HG02884 (cell line): ENCODE data around the gene OTULINL.

ENCODE experiments used
- ATAC-seq: cut with Tn5 transposase; IDR thresholded peaks from one replicate; pipeline ENCODE4 v1.9.1; 2021; ENCODE audit warnings: mild to moderate bottlenecking, moderate library complexity; ENCODE audit not compliant: unreplicated experiment

Gene OTULINL

GRCh38 chr5:14598225-14598624 is 16.6 kb downstream of the OTULINL start:
- peak; percentile 27 for ATAC-seq

GRCh38 chr5:14599476-14600127 is 18.0 kb downstream of the OTULINL start:
- no peak for ATAC-seq

GRCh38 chr5:14600846-14601245 is 19.3 kb downstream of the OTULINL start:
- ATAC-seq = no peak

GRCh38 chr5:14603141-14603540 is 21.5 kb downstream of the OTULINL start:
- ATAC-seq = no peak

GRCh38 chr5:14607104-14607503 is 25.5 kb downstream of the OTULINL start:
- no peak for ATAC-seq

GRCh38 chr5:14608169-14608568 is 26.6 kb downstream of the OTULINL start:
- ATAC-seq = no peak

GRCh38 chr5:14611737-14612136 is 30.1 kb downstream of the OTULINL start:
- no peak for ATAC-seq

GRCh38 chr5:14614490-14614889 is 32.9 kb downstream of the OTULINL start:
- no peak for ATAC-seq

- no peak for ATAC-seq
These were observed 33.8 kb downstream of the OTULINL start for GRCh38 chr5:14615365-14615764.

GRCh38 chr5:14617441-14617840 is 35.8 kb downstream of the OTULINL start:
- ATAC-seq = no peak

- ATAC-seq = no peak
These were observed 45.7 kb downstream of the OTULINL start for GRCh38 chr5:14627270-14627669.

GRCh38 chr5:14628346-14628745 is 46.8 kb downstream of the OTULINL start:
- ATAC-seq = no peak

GRCh38 chr5:14630671-14631070 is 49.1 kb downstream of the OTULINL start:
- no peak for ATAC-seq

GRCh38 chr5:14635656-14636055 is 54.1 kb downstream of the OTULINL start:
- ATAC-seq = no peak

GRCh38 chr5:14640765-14641164 is 59.2 kb downstream of the OTULINL start:
- no peak for ATAC-seq

- no peak for ATAC-seq
These were observed 63.1 kb downstream of the OTULINL start for GRCh38 chr5:14644623-14645237.

- no peak for ATAC-seq
These were observed 68.5 kb downstream of the OTULINL start for GRCh38 chr5:14650052-14650451.

GRCh38 chr5:14655146-14655741 is 73.7 kb downstream of the OTULINL start:
- no peak for ATAC-seq

GRCh38 chr5:14656898-14657297 is 75.3 kb downstream of the OTULINL start:
- no peak for ATAC-seq

- ATAC-seq = no peak
These were observed 78.4 kb downstream of the OTULINL start for GRCh38 chr5:14659821-14660607.

GRCh38 chr5:14660833-14661232 is 79.2 kb downstream of the OTULINL start:
- no peak for ATAC-seq
